Measurements from ENCODE around the gene CD300LD.

The CD300LD gene

DNA sequence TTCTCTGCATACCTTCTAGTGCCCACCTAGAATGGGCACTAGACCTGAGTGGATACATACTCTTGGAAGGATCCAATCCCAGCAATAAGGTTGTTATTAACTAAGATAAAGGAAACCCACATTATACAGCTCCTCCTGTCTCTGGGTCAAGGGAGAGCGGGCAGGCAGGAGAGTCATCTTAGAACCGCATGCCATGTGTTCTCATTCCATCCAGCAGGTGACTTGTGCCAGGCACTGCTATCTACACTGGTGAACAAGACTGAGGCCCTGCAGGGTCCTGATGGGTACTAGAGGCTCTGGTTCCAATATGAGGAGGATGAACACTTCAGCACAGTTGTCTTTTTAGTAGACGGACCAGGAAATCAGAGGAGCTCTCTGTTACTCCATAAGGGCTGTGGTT, 18.9 kb downstream of the CD300LD start:
- no peak overlapping the region for H3K4me3 ChIP-seq (replicated peaks; ENCODE audit: low read depth, low read length)
- no peak for DNase-seq (ENCODE audit: low read depth)
- TF ChIP-seq, protein P1, sequence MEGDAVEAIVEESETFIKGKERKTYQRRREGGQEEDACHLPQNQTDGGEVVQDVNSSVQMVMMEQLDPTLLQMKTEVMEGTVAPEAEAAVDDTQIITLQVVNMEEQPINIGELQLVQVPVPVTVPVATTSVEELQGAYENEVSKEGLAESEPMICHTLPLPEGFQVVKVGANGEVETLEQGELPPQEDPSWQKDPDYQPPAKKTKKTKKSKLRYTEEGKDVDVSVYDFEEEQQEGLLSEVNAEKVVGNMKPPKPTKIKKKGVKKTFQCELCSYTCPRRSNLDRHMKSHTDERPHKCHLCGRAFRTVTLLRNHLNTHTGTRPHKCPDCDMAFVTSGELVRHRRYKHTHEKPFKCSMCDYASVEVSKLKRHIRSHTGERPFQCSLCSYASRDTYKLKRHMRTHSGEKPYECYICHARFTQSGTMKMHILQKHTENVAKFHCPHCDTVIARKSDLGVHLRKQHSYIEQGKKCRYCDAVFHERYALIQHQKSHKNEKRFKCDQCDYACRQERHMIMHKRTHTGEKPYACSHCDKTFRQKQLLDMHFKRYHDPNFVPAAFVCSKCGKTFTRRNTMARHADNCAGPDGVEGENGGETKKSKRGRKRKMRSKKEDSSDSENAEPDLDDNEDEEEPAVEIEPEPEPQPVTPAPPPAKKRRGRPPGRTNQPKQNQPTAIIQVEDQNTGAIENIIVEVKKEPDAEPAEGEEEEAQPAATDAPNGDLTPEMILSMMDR (IDR thresholded peaks at IDR 0.05; ENCODE audit: low read length, missing control alignments), result no peak

DNA sequence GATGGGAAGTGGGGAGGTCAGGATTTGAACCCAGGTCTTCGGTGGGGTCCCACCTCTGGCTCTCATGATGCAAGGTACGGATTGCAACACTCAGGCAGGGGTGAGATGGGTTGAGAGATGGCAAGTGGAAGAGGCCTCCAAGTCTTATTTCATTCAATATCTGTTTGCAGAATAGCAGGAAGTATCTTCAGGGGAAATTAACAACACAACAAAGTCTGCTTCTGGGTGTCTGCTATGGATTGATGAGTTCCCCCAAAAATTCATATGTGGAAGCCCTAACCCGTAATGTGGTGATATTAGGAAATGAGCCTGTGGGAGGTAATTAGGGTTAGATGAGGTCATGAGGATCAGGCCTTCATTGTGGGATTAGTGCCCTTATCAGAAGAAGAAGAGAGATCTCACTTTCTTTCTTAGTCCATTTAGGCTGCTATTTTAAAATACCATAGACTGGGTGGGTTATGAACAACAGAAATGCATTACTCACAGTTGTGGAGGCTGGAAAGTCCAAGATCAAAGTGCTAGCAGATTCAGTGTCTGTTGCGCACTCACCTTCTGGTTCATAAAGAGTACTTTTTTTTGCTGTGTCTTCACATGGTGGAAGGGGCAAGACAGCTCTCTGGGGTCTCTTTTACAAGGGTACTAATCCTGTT, 20.3 kb downstream of the CD300LD start:
- H3K4me3 ChIP-seq (replicated peaks; ENCODE audit: low read depth, low read length), result no peak overlapping the region
- TF ChIP-seq, protein P1 (IDR thresholded peaks at IDR 0.05; ENCODE audit: low read length, missing control alignments), result no peak
- DNase-seq (ENCODE audit: low read depth), result no peak

DNA sequence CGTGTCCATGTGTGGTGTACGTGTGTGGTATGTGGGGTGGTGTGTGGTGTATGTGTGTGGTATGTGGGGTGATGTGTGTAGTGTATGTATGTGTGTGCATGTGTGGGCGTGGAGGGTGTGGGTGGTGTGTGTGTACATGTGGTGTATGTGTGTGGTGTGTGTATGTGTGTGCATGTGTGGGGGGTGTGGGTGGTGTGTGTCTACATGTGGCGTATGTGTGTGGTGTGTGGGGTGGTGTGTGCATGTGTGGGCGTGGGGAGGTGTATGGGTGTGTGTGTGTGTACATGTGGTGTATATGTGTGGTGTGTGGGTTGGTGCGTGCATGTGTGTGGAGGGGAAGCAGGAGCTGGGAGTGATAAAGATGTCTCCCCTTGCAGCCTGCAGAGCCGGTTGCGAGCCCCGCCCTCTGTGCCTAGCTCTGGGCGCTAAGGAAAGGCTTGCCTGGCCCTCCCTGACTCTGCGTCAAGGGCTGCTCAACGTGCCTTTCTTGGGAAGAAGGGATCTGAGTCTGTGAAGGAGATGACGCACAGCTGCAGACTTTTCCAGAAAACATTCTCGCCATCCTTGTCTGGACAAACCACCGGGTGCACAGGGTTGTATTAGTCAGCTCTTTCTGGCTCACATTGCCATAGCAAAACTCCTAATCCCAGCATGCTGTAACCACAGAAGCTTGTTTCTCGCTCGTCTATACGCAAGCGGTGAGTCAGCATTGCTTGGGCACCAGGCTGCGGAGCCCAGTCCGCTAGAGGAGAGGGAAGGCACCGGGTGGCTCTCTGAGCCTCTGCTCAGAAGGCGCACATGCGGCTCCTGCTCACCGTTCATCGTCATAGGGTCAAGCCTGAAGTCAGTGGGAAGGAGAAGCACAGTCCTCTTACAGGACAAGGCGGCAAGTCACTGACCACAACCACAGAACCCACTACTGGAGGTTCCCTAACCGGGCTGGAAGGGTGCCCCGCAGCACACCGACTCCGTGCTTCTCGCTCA, 22.8 kb downstream of the CD300LD start:
- TF ChIP-seq, protein P1 (IDR thresholded peaks at IDR 0.05; ENCODE audit: low read length, missing control alignments), result no peak
- no peak overlapping the region for H3K4me3 ChIP-seq (replicated peaks; ENCODE audit: low read depth, low read length)
- DNase-seq (ENCODE audit: low read depth), result peak; percentile 96

DNA sequence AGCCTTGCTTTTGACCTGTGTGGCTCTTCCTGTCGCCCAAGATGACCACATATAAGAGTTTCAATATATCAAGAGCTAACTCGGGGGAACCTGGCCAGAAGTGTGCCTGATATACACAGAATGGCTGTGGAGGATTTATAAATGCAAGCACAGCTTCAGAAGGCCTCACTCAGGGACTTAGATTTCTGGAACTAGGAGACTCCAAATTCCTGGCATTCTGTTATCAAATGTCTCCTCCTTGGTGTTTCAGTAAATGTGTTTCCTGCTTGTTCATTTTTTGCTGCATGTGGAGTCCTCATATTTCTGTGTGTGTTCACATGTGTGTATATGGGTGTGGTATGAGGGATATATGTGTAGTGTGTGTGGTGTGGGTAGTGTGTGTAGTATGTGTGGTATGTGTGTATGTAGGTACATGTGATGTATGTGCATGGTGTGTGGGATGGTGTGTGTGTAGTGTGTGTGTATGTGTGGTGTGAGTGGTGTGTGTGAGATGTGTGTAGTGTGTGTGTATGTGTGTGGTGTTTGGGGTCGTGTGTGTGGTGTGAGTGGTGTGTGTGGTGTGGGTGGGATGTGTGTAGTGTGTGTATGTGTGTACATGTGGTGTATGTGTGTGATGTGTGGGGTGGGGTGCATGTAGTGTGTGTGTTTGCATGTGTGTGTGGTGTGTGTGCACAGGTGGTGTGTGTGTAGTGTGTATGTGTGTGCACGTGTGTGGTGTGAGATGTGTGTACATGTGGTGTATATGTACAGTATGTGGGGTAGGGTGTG, 23.8 kb downstream of the CD300LD start:
- H3K4me3 ChIP-seq (replicated peaks; ENCODE audit: low read depth, low read length), result no peak overlapping the region
- TF ChIP-seq, protein P1 (IDR thresholded peaks at IDR 0.05; ENCODE audit: low read length, missing control alignments), result no peak
- peak; percentile 29 for DNase-seq (ENCODE audit: low read depth)

DNA sequence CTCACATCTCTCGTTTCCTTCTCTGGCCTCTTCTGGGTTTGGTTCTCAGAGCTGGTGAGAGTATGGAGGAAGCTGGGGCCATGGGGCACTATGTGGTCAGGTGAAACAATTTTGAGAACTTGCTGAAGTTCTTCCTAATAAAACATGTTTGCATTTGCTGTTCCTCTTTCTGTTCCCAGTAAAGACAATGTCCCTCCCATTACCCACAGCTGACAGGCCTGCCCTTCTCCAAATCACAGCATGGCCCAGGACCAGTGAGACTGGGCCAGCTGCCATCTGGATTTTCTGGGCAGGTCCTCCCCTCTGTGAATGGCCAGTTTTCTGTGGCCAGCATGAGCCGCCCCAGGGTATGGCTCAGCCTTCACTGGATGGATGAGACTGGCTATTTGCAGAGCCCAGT, 24.7 kb downstream of the CD300LD start, which contains the start of gene CD300H:
Gene CD300H, minus strand, starts transcription at position 113 of the 400 bp plus-strand sequence.
- no peak for DNase-seq (ENCODE audit: low read depth)
- H3K4me3 ChIP-seq (replicated peaks; ENCODE audit: low read depth, low read length), result no peak within 1 kb of the TSS
- TF ChIP-seq, protein P1 (IDR thresholded peaks at IDR 0.05; ENCODE audit: low read length, missing control alignments), result no peak

DNA sequence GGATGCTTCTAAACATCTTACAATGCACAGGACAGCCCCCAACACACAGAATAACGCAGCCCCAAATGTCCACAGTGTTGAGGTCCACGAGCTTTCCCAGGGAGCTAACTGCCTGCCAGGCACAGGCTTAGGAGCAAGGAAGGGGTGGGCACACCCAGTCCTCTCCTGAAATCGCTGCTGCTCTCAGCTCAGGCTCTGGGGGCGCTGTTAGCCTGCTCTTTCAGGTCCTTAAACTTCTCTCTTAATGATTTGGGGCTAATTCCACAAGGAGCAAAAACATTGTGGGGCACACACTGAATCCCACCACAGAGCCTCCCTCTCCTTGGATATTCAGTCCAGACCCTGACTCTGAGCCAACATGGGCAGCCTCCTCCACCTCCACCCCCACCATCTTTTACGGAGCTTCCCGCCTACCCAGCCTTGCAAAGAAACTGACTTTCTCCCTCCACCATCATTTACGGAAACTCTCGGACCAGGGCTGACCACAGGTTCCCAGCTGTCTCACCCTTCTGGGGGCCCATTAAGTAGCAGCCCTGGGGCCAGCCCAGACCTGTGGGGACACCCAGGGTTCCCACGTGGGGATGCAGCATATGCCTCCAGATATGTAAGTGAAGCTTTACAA, 25.8 kb downstream of the CD300LD start:
- DNase-seq (ENCODE audit: low read depth), result peak; percentile 29
- TF ChIP-seq, protein P1 (IDR thresholded peaks at IDR 0.05; ENCODE audit: low read length, missing control alignments), result peak; percentile 46
- H3K4me3 ChIP-seq (replicated peaks; ENCODE audit: low read depth, low read length), result no peak overlapping the region
